ENCODE data around the gene SMIM44.

Gene SMIM44

GRCh38 chr19:3474614-3475013 lies 8.6 kb downstream of the SMIM44 start:
- H3K27ac ChIP-seq (ENCODE audit: low read depth, low read length, severe bottlenecking): no peak overlapping the region

DNA sequence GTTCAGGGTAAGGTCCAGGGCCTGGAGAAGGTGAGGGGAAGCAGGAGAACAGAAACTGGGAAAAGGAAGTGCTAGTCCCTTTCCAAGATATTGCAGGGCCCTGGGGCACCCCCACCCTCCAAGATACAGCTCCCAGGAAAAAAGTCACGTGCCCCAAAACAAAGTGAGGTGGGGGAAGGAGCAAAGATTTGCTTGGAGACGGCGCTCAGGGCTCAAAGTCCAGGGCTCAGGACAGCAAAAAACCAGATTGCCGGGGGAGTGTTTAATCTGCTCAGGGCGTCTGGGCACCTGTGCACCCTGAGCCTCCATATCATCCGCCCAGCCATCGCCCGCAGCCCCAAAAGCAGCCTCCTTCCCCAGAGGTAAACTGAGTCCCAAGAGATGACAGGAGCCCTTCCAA lies 9.2 kb downstream of the SMIM44 start:
- WGBS, 2 experiments (ENCODE audit: insufficient coverage in 2 of 2): 84 to 86% methylated on average over 7 to 8 of the region's 8 CpGs
- Histone ChIP-seq H3K36me3 (ENCODE audit: control insufficient read depth, insufficient read depth, low read length) (no peaks in the 10 kb centered on the region), H3K4me3 (ENCODE audit: extremely low read depth, insufficient read depth, low read length, poor library complexity, severe bottlenecking) (no peak overlapping the region), H3K27ac (ENCODE audit: low read depth, low read length, severe bottlenecking) (no peak overlapping the region), H3K4me1 (ENCODE audit: control insufficient read depth, insufficient read depth, low read length, poor library complexity, severe bottlenecking) (no peaks in the 10 kb centered on the region), H3K9me3 (ENCODE audit: control insufficient read depth, low read length) (no peaks in the 10 kb centered on the region)

More at GRCh38 chr19:3474614-3475013, 8.6 kb downstream of the SMIM44 start:
- Histone ChIP-seq H3K4me1 (ENCODE audit: control insufficient read depth, insufficient read depth, low read length, poor library complexity, severe bottlenecking) (no peaks in the 10 kb centered on the region), H3K9me3 (ENCODE audit: control insufficient read depth, low read length) (no peaks in the 10 kb centered on the region), H3K4me3 (ENCODE audit: extremely low read depth, insufficient read depth, low read length, poor library complexity, severe bottlenecking) (no peak overlapping the region), H3K36me3 (ENCODE audit: control insufficient read depth, insufficient read depth, low read length) (no peaks in the 10 kb centered on the region)
- WGBS, 2 experiments (ENCODE audit: insufficient coverage in 2 of 2): 79% methylated on average over 2 of the region's 2 CpGs

- H3K4me1 ChIP-seq (ENCODE audit: control insufficient read depth, insufficient read depth, low read length, poor library complexity, severe bottlenecking): no peaks in the 10 kb centered on the region
- H3K36me3 ChIP-seq (ENCODE audit: control insufficient read depth, insufficient read depth, low read length): no peaks in the 10 kb centered on the region
- H3K9me3 ChIP-seq (ENCODE audit: control insufficient read depth, low read length): peaks cover 7% of the 10 kb centered on the region
- 54 to 62% methylated on average over 10 to 12 of the region's 24 CpGs for WGBS, 2 experiments (ENCODE audit: insufficient coverage in 2 of 2)
- no peak overlapping the region for H3K4me3 ChIP-seq (ENCODE audit: extremely low read depth, insufficient read depth, low read length, poor library complexity, severe bottlenecking)
- no peak overlapping the region for H3K27ac ChIP-seq (ENCODE audit: low read depth, low read length, severe bottlenecking)
These were observed 11.1 kb downstream of the SMIM44 start for GRCh38 chr19:3471954-3472655.

GRCh38 chr19:3470500-3471128 lies 12.6 kb downstream of the SMIM44 start:
- H3K4me1 ChIP-seq (ENCODE audit: control insufficient read depth, insufficient read depth, low read length, poor library complexity, severe bottlenecking): peaks cover under 1% of the 10 kb centered on the region
- 77 to 84% methylated on average over 7 to 11 of the region's 11 CpGs for WGBS, 2 experiments (ENCODE audit: insufficient coverage in 2 of 2)
- no peak overlapping the region for H3K4me3 ChIP-seq (ENCODE audit: extremely low read depth, insufficient read depth, low read length, poor library complexity, severe bottlenecking)
- H3K36me3 ChIP-seq (ENCODE audit: control insufficient read depth, insufficient read depth, low read length): no peaks in the 10 kb centered on the region
- H3K9me3 ChIP-seq (ENCODE audit: control insufficient read depth, low read length): peaks cover 7% of the 10 kb centered on the region
- H3K27ac ChIP-seq (ENCODE audit: low read depth, low read length, severe bottlenecking): no peak overlapping the region

- Histone ChIP-seq H3K4me1 (ENCODE audit: control insufficient read depth, insufficient read depth, low read length, poor library complexity, severe bottlenecking) (peaks cover 4% of the 10 kb centered on the region), H3K36me3 (ENCODE audit: control insufficient read depth, insufficient read depth, low read length) (no peaks in the 10 kb centered on the region), H3K9me3 (ENCODE audit: control insufficient read depth, low read length) (peaks cover 7% of the 10 kb centered on the region), H3K27ac (ENCODE audit: low read depth, low read length, severe bottlenecking) (no peak overlapping the region), H3K4me3 (ENCODE audit: extremely low read depth, insufficient read depth, low read length, poor library complexity, severe bottlenecking) (no peak overlapping the region)
- WGBS, 2 experiments (ENCODE audit: insufficient coverage in 2 of 2): 67 to 77% methylated on average over 12 to 13 of the region's 14 CpGs
These were observed 13.4 kb downstream of the SMIM44 start for GRCh38 chr19:3469638-3470499.

GRCh38 chr19:3468211-3468610 lies 15.0 kb downstream of the SMIM44 start:
- peaks cover 12% of the 10 kb centered on the region for H3K4me1 ChIP-seq (ENCODE audit: control insufficient read depth, insufficient read depth, low read length, poor library complexity, severe bottlenecking)
- no peak overlapping the region for H3K4me3 ChIP-seq (ENCODE audit: extremely low read depth, insufficient read depth, low read length, poor library complexity, severe bottlenecking)
- 90% methylated on average over 2 of the region's 3 CpGs; no CpG with 5 or more reads in 1 of the 2 experiments for WGBS, 2 experiments (ENCODE audit: insufficient coverage in 2 of 2)
- peaks cover 7% of the 10 kb centered on the region for H3K9me3 ChIP-seq (ENCODE audit: control insufficient read depth, low read length)
- H3K27ac ChIP-seq (ENCODE audit: low read depth, low read length, severe bottlenecking): no peak overlapping the region
- no peaks in the 10 kb centered on the region for H3K36me3 ChIP-seq (ENCODE audit: control insufficient read depth, insufficient read depth, low read length)

GRCh38 chr19:3467437-3468198 lies 15.6 kb downstream of the SMIM44 start:
- Histone ChIP-seq H3K27ac (ENCODE audit: low read depth, low read length, severe bottlenecking) (no peak overlapping the region), H3K4me3 (ENCODE audit: extremely low read depth, insufficient read depth, low read length, poor library complexity, severe bottlenecking) (no peak overlapping the region), H3K36me3 (ENCODE audit: control insufficient read depth, insufficient read depth, low read length) (no peaks in the 10 kb centered on the region), H3K9me3 (ENCODE audit: control insufficient read depth, low read length) (peaks cover 7% of the 10 kb centered on the region), H3K4me1 (ENCODE audit: control insufficient read depth, insufficient read depth, low read length, poor library complexity, severe bottlenecking) (peaks cover 12% of the 10 kb centered on the region)
- WGBS, 2 experiments (ENCODE audit: insufficient coverage in 2 of 2): 88 to 94% methylated on average over 8 to 9 of the region's 10 CpGs

GRCh38 chr19:3466635-3467034 lies 16.6 kb downstream of the SMIM44 start:
- peaks cover 12% of the 10 kb centered on the region for H3K4me1 ChIP-seq (ENCODE audit: control insufficient read depth, insufficient read depth, low read length, poor library complexity, severe bottlenecking)
- no peak overlapping the region for H3K4me3 ChIP-seq (ENCODE audit: extremely low read depth, insufficient read depth, low read length, poor library complexity, severe bottlenecking)
- 90 to 96% methylated on average over 6 to 9 of the region's 9 CpGs for WGBS, 2 experiments (ENCODE audit: insufficient coverage in 2 of 2)
- H3K27ac ChIP-seq (ENCODE audit: low read depth, low read length, severe bottlenecking): no peak overlapping the region
- H3K9me3 ChIP-seq (ENCODE audit: control insufficient read depth, low read length): peaks cover 7% of the 10 kb centered on the region
- no peaks in the 10 kb centered on the region for H3K36me3 ChIP-seq (ENCODE audit: control insufficient read depth, insufficient read depth, low read length)

- WGBS, 2 experiments (ENCODE audit: insufficient coverage in 2 of 2): 43 to 46% methylated on average over 7 of the region's 7 CpGs
These were observed 17.7 kb downstream of the SMIM44 start for GRCh38 chr19:3465552-3465951.

GRCh38 chr19:3464587-3465235 lies 18.5 kb downstream of the SMIM44 start:
- no peak overlapping the region for H3K4me3 ChIP-seq (ENCODE audit: extremely low read depth, insufficient read depth, low read length, poor library complexity, severe bottlenecking)
- WGBS, 2 experiments (ENCODE audit: insufficient coverage in 2 of 2): 0 to 2% methylated on average over 4 to 8 of the region's 31 CpGs
- H3K27ac ChIP-seq (ENCODE audit: low read depth, low read length, severe bottlenecking): no peak overlapping the region
- peaks cover 7% of the 10 kb centered on the region for H3K9me3 ChIP-seq (ENCODE audit: control insufficient read depth, low read length)
- no peaks in the 10 kb centered on the region for H3K36me3 ChIP-seq (ENCODE audit: control insufficient read depth, insufficient read depth, low read length)
- peaks cover 12% of the 10 kb centered on the region for H3K4me1 ChIP-seq (ENCODE audit: control insufficient read depth, insufficient read depth, low read length, poor library complexity, severe bottlenecking)

More at GRCh38 chr19:3465552-3465951, 17.7 kb downstream of the SMIM44 start:
- H3K36me3 ChIP-seq (ENCODE audit: control insufficient read depth, insufficient read depth, low read length): no peaks in the 10 kb centered on the region
- H3K4me3 ChIP-seq (ENCODE audit: extremely low read depth, insufficient read depth, low read length, poor library complexity, severe bottlenecking): no peak overlapping the region
- H3K27ac ChIP-seq (ENCODE audit: low read depth, low read length, severe bottlenecking): no peak overlapping the region
- H3K9me3 ChIP-seq (ENCODE audit: control insufficient read depth, low read length): peaks cover 7% of the 10 kb centered on the region
- peaks cover 12% of the 10 kb centered on the region for H3K4me1 ChIP-seq (ENCODE audit: control insufficient read depth, insufficient read depth, low read length, poor library complexity, severe bottlenecking)
